ENCODE measurements around the gene PLCG1. TPM values are rescaled to one million over a fixed set of nuclear protein-coding genes. Genes with fewer than 3 reads are reported as not detected.

PLCG1 gene
- total and polyA plus RNA-seq, 9 of the 15 experiments (the other 6 are each of a cell fraction or from before 2014, with no cell fraction given) = 1.7 to 67.0 (median 34.8) TPM

DNA sequence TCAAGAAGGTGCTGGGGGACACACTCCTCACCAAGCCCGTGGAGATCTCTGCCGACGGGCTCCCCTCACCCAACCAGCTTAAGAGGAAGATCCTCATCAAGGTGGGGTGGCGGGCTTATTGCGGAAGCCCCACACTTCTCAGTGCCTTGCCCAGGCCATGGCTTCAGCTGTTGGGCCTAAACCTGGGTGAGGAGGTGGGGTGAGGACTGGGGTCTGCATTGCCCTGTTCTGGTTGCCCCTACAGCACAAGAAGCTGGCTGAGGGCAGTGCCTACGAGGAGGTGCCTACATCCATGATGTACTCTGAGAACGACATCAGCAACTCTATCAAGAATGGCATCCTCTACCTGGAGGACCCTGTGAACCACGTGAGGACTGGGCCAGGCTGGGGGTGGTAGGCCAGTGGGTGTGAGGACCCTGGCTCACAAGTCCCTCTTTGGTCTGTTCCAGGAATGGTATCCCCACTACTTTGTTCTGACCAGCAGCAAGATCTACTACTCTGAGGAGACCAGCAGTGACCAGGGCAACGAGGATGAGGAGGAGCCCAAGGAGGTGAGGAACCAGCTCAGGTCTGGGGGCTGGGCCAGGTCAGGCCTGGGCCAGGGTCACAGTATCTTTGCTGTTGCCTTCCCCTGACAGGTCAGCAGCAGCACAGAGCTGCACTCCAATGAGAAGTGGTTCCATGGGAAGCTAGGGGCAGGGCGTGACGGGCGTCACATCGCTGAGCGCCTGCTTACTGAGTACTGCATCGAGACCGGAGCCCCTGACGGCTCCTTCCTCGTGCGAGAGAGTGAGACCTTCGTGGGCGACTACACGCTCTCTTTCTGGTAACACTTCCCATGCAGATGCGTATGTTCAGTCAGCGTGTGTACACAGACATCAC lies 27.9 kb downstream of the PLCG1 start (continued):
- TF ChIP-seq, protein P1, sequence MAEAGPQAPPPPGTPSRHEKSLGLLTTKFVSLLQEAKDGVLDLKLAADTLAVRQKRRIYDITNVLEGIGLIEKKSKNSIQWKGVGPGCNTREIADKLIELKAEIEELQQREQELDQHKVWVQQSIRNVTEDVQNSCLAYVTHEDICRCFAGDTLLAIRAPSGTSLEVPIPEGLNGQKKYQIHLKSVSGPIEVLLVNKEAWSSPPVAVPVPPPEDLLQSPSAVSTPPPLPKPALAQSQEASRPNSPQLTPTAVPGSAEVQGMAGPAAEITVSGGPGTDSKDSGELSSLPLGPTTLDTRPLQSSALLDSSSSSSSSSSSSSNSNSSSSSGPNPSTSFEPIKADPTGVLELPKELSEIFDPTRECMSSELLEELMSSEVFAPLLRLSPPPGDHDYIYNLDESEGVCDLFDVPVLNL (CRISPR knock-in tag; IDR thresholded peaks at IDR 0.05; ENCODE audit: low read depth) = no peak
- TF ChIP-seq PURB (CRISPR knock-in tag; IDR thresholded peaks at IDR 0.05; ENCODE audit: low read depth) (no peak), ZNF24 (IDR thresholded peaks at IDR 0.05) (no peak), ZNF232 (CRISPR knock-in tag; IDR thresholded peaks at IDR 0.05) (no peak), HNRNPK (IDR thresholded peaks at IDR 0.05; ENCODE audit: low read depth, low read length, poor library complexity, severe bottlenecking) (no peak), ZNF766 (CRISPR knock-in tag; conservative IDR thresholded peaks at IDR 0.05) (no peak), ZNF274 (IDR thresholded peaks at IDR 0.05; ENCODE audit: borderline replicate concordance, low read depth, low read length) (no peak)
- TF ChIP-seq, protein P2, sequence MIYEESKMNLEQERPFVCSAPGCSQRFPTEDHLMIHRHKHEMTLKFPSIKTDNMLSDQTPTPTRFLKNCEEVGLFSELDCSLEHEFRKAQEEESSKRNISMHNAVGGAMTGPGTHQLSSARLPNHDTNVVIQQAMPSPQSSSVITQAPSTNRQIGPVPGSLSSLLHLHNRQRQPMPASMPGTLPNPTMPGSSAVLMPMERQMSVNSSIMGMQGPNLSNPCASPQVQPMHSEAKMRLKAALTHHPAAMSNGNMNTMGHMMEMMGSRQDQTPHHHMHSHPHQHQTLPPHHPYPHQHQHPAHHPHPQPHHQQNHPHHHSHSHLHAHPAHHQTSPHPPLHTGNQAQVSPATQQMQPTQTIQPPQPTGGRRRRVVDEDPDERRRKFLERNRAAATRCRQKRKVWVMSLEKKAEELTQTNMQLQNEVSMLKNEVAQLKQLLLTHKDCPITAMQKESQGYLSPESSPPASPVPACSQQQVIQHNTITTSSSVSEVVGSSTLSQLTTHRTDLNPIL (CRISPR knock-in tag; IDR thresholded peaks at IDR 0.05) = no peak
